Measurements from ENCODE around the gene MMP3. TPM values are rescaled to one million over a fixed set of nuclear protein-coding genes. Genes with fewer than 3 reads are reported as not detected.

The MMP3 gene
- 0.19 and 4.5 TPM in 2 replicates for total RNA-seq

DNA sequence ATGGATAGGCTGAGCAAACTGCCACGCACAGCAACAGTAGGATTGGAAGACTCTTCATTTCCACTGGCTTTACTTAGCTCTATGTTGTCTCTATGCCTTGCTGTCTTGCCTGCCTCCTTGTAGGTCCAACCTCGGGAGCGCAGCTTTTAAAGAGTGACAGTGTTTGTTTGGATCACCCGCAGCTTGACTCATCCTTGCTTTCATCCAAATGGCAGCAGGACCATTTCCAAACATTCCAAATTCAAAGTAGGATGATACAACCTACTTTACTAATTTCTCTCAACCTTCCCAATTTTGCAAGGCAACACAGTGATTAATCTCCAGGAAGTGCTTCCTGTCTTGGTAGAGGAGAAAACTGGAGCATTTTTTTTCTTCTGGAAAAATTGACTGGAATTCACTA is at the start of gene MMP3:
MMP3 (minus strand) TSS at position 121 of the 400 bp plus-strand sequence; CDS start at position 58, 63 bp downstream.

GRCh38 chr11:102874852-102875251 is 31.4 kb upstream of the MMP3 start, which contains the start of gene MMP12:
Gene MMP12 (minus strand): TSS chr11:102874982. CDS start chr11:102874937, 45 bp downstream.

GRCh38 chr11:102798012-102798746 is 45.2 kb downstream of the MMP3 start, which contains the start of gene MMP1:
Gene MMP1 (minus strand): TSS chr11:102798160. CDS start chr11:102798092, 68 bp downstream.

Other genes with a start within 250 kb of the MMP3 start
- not detected in 2 replicates for gene MMP20, start 218.3 kb downstream of the MMP3 start, total RNA-seq
- gene MMP27, start 137.8 kb downstream of the MMP3 start, total RNA-seq, result not detected in 2 replicates
- gene MMP8, start 118.7 kb downstream of the MMP3 start, total RNA-seq, result under 0.01 TPM in 1 of 2 replicates, not detected in the other
- 1.1 and 4.4 TPM in 2 replicates for gene MMP10, start 63.0 kb downstream of the MMP3 start, total RNA-seq
- gene MMP1, start 45.4 kb downstream of the MMP3 start, total RNA-seq, result 189 and 3,390 TPM in 2 replicates
- gene MMP12, start 31.4 kb upstream of the MMP3 start, total RNA-seq, result 0.56 TPM in 1 of 2 replicates, not detected in the other
- not detected in 2 replicates for gene MMP13, start 112.1 kb upstream of the MMP3 start, total RNA-seq
- gene DCUN1D5, start 248.6 kb upstream of the MMP3 start, total RNA-seq, result 48.5 and 80.5 TPM in 2 replicates